Measurements from ENCODE around the gene SLC38A8.

The SLC38A8 gene

DNA sequence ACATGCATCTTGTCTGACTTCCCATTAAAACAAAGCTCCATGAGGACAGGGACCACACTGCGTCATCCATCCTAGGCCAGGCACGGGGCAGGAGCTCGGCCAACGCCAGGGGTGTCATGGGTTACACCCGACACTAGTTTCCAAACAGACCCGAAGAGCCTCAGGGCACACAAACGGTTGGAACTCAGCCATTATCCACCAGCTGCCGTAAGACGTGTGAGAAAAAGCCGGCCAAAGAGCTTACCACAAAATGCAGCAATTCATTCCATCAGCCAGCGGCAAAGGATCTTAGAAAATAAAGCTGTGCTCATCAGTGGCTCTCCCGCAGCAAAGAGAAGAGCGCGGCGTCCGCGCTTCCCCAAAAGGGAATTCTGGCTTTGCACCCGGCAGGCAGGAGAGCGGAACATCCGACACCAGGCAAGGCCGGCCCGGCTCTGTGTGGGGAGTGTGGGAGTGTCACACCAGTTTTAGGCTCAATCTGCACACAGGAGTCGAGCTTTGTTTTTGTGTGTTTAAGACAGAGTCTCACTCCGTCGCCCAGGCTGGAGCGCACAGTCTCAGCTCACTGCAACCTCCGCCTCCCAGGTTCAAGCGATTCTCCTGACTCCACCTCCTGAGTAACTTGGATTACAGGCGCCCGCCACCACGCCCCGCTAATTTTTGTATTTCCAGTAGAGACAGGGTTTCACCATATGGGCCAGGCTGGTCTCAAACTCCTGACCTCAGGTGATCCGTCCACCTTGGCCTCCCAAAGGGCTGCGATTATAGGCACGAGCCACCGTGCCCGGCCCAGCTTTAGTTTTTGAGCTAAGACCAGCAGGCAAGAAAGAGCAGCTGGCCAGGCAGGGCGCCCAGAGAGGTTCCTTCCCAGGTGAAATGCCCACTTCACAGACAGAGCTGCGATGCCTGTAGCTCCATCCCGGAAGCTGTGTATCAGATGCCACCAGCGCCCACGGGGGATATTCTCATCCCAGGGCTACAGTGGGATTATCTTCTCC lies 1.5 kb downstream of the SLC38A8 start:
- H3K27me3 ChIP-seq, result peaks cover 87% of the 10 kb centered on the region
- H3K4me1 ChIP-seq (ENCODE audit: control insufficient read depth in 1 of 2, insufficient read depth in 1 of 2, low read depth in 1 of 2, low read length in 1 of 2), result no peaks in the 10 kb centered on the region
- H3K4me3 ChIP-seq (ENCODE audit: low read depth in 1 of 2, low read length in 1 of 2), result no peak overlapping the region
- H3K9me3 ChIP-seq, result no peaks in the 10 kb centered on the region
- H3K27ac ChIP-seq, result no peak overlapping the region
- TF ChIP-seq, protein P1, sequence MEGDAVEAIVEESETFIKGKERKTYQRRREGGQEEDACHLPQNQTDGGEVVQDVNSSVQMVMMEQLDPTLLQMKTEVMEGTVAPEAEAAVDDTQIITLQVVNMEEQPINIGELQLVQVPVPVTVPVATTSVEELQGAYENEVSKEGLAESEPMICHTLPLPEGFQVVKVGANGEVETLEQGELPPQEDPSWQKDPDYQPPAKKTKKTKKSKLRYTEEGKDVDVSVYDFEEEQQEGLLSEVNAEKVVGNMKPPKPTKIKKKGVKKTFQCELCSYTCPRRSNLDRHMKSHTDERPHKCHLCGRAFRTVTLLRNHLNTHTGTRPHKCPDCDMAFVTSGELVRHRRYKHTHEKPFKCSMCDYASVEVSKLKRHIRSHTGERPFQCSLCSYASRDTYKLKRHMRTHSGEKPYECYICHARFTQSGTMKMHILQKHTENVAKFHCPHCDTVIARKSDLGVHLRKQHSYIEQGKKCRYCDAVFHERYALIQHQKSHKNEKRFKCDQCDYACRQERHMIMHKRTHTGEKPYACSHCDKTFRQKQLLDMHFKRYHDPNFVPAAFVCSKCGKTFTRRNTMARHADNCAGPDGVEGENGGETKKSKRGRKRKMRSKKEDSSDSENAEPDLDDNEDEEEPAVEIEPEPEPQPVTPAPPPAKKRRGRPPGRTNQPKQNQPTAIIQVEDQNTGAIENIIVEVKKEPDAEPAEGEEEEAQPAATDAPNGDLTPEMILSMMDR (IDR thresholded peaks at IDR 0.05), result no peak
- no peaks in the 10 kb centered on the region for H3K36me3 ChIP-seq

DNA sequence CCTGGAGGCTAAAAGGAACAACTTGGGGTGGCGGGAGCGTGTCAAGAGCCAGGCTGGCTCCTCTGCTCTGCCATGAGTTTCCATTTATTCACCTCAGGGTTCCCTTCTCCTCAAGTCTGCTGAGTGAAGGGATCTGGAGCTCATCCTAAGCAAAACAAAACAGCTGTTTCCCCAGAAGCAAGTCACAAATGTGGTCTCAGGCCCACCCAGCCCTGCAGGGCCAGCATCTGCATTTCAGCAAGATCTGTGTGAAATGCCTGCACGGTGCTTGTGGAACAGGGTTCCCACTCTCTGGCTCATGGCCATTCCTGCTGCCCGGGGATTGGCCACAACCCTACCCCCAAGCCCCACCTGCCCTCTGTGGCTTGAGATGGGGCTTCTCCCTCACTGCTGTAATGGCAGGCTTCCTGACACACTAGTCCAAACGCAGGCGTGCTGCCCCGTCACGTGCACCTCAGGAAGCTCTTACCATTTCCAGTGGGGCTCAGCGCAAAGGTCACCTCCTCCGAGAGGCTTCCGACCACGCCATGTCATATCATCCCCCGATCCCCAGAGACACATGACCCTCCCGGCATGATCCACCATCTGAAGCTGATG lies 2.3 kb downstream of the SLC38A8 start:
- no peaks in the 10 kb centered on the region for H3K4me1 ChIP-seq (ENCODE audit: control insufficient read depth in 1 of 2, insufficient read depth in 1 of 2, low read depth in 1 of 2, low read length in 1 of 2)
- H3K4me3 ChIP-seq (ENCODE audit: low read depth in 1 of 2, low read length in 1 of 2), result no peak overlapping the region
- H3K27ac ChIP-seq, result no peak overlapping the region
- H3K9me3 ChIP-seq, result no peaks in the 10 kb centered on the region
- H3K36me3 ChIP-seq, result no peaks in the 10 kb centered on the region
- peaks cover 91% of the 10 kb centered on the region for H3K27me3 ChIP-seq
- TF ChIP-seq, protein P1 (IDR thresholded peaks at IDR 0.05), result no peak

DNA sequence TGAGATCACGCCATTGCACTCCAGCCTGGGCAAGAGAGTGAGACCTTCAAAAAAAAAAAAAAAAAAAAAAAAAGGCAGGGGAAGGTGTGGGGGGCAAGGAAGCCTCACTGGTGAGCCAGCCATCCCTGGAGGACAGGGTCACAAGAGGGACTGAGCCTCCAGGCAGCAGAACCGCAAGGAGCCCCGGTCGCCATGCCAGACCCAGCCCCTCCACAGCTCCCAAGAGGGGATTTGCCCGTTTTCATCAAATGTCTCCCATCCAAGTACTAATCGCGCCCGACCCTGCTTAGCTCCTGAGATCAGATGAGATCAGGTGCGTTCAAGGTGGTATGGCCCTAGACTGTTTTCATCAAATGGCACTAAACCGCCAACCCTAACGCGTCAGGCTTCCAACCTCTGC lies 2.9 kb downstream of the SLC38A8 start:
- no peaks in the 10 kb centered on the region for H3K4me1 ChIP-seq (ENCODE audit: control insufficient read depth in 1 of 2, insufficient read depth in 1 of 2, low read depth in 1 of 2, low read length in 1 of 2)
- no peaks in the 10 kb centered on the region for H3K9me3 ChIP-seq
- H3K4me3 ChIP-seq (ENCODE audit: low read depth in 1 of 2, low read length in 1 of 2), result no peak overlapping the region
- no peak overlapping the region for H3K27ac ChIP-seq
- H3K27me3 ChIP-seq, result peaks cover 88% of the 10 kb centered on the region
- H3K36me3 ChIP-seq, result no peaks in the 10 kb centered on the region
- TF ChIP-seq, protein P1 (IDR thresholded peaks at IDR 0.05), result no peak

DNA sequence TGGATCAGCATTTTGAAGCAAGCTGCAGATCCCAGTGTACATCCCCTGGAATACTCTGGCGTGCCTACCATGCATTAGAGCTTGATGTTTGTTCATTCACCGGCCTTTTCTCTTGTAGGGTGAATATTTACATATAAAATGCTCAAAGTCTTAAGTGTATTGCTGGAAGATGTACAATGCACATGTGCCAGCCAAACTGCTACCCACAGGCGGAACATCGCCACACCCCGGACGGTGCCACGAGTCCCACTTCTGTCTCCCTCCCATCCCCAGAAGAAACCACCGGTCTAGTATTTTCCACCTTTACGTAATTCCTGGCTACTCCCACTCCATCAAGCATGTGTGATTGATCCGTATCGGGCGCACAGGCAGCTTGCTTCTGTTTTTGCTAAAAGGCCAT lies 4.1 kb downstream of the SLC38A8 start:
- Histone ChIP-seq H3K36me3 (no peaks in the 10 kb centered on the region), H3K4me3 (ENCODE audit: low read depth in 1 of 2, low read length in 1 of 2) (no peak overlapping the region), H3K4me1 (ENCODE audit: control insufficient read depth in 1 of 2, insufficient read depth in 1 of 2, low read depth in 1 of 2, low read length in 1 of 2) (no peaks in the 10 kb centered on the region), H3K9me3 (no peaks in the 10 kb centered on the region), H3K27me3 (peaks cover 88% of the 10 kb centered on the region), H3K27ac (no peak overlapping the region)
- TF ChIP-seq, protein P1 (IDR thresholded peaks at IDR 0.05), result no peak

DNA sequence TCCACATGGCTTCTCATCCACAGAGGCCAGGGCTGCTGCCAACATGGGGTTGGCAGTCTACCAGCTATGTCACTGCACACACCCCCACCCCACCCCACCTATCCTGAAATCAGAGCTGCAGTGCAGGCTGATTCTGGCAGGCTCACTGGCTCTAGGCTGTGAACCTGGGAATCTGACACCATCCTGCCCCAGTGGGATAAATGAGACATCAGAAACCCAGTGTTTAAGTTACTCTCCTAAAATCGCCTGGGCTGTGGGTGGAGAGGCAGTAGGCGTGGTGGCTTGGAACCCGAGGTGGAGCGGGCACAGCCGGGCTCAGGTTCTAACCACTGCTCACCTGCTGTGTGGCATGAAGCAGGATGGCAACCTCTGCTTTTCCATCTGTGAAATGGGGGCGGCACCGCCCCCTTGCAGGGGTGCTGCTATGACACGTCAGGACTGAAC lies 5.6 kb downstream of the SLC38A8 start:
- no peak overlapping the region for H3K27ac ChIP-seq
- no peaks in the 10 kb centered on the region for H3K9me3 ChIP-seq
- TF ChIP-seq, protein P1 (IDR thresholded peaks at IDR 0.05), result no peak
- H3K4me3 ChIP-seq (ENCODE audit: low read depth in 1 of 2, low read length in 1 of 2), result no peak overlapping the region
- peaks cover 87% of the 10 kb centered on the region for H3K27me3 ChIP-seq
- no peaks in the 10 kb centered on the region for H3K36me3 ChIP-seq
- H3K4me1 ChIP-seq (ENCODE audit: control insufficient read depth in 1 of 2, insufficient read depth in 1 of 2, low read depth in 1 of 2, low read length in 1 of 2), result no peaks in the 10 kb centered on the region
